K562 (cell line): ENCODE measurements around the gene CCDC106. TPM values are rescaled to one million over a fixed set of nuclear protein-coding genes. Genes with fewer than 3 reads are reported as not detected.

Source experiments
- ADNP ChIP-seq: fragments of 200-800 bp; sonication (Bioruptor generic); IDR thresholded peaks from 2 replicates; pipeline ENCODE4 v1.6.1; 2016; ENCODE audit warnings: missing genetic modification characterization, missing compliant biosample characterization
- BCOR ChIP-seq: fragments of 450-650 bp; IDR thresholded peaks from 2 replicates; pipeline ENCODE4 v1.6.1; 2016
- CXXC5 ChIP-seq: fragments of 250-450 bp; sonication (Bioruptor Pico); IDR thresholded peaks from 2 replicates; pipeline ENCODE4 v1.8.0; 2022; ENCODE audit warnings: inconsistent platforms, mild to moderate bottlenecking, moderate library complexity
- E2F6 ChIP-seq, 2 experiments: IDR thresholded peaks; 2 replicates each; pipeline ENCODE4 v1.6.1; 2011; ENCODE audit warnings: borderline replicate concordance in 1 of 2, control low read depth in 1 of 2, low read depth in 1 of 2, low read length in 1 of 2, mild to moderate bottlenecking in 1 of 2, mixed read lengths in 1 of 2, moderate library complexity in 1 of 2; ENCODE audit not compliant: insufficient read depth in 1 of 2, insufficient read length in 1 of 2, poor library complexity in 1 of 2, severe bottlenecking in 1 of 2; ENCODE audit errors: extremely low read depth in 1 of 2
- EGR1 ChIP-seq: fragments of 450-650 bp; conservative IDR thresholded peaks from 2 replicates; pipeline ENCODE4 v1.6.1; 2017; ENCODE audit warnings: mild to moderate bottlenecking
- FOXM1 ChIP-seq, 2 experiments: fragments of 450-650 bp in 1 of 2; sonication (generic) in 1 of 2; formaldehyde crosslinking in 1 of 2; IDR thresholded peaks; 2 replicates each; pipeline versions ENCODE4 v1.6.1 to v1.9.0; 2017 to 2022; ENCODE audit warnings: low read depth in 2 of 2, mild to moderate bottlenecking in 2 of 2, missing genetic modification reagents in 1 of 2, moderate library complexity in 1 of 2
- GATAD2B ChIP-seq: fragments of 450-650 bp; IDR thresholded peaks from 2 replicates; pipeline ENCODE4 v1.6.1; 2017; ENCODE audit warnings: mild to moderate bottlenecking, borderline replicate concordance
- HDAC2 ChIP-seq: fragments of 450-650 bp; IDR thresholded peaks from 2 replicates; pipeline ENCODE4 v1.6.1; 2016; ENCODE audit warnings: mild to moderate bottlenecking
- L3MBTL2 ChIP-seq: fragments of 450-650 bp; IDR thresholded peaks from 2 replicates; pipeline ENCODE4 v1.6.1; 2016; ENCODE audit warnings: mild to moderate bottlenecking, moderate library complexity
- MTA2 ChIP-seq: fragments of 450-650 bp; IDR thresholded peaks from 2 replicates; pipeline ENCODE4 v1.6.1; 2016; ENCODE audit warnings: low read depth
- MXD1 ChIP-seq: fragments of 250-450 bp; sonication (Bioruptor Pico); IDR thresholded peaks from 2 replicates; pipeline ENCODE4 v1.8.0; 2021; ENCODE audit warnings: borderline replicate concordance, mild to moderate bottlenecking, moderate library complexity; ENCODE audit not compliant: poor library complexity, severe bottlenecking
- NFIC ChIP-seq: fragments of 450-650 bp; IDR thresholded peaks from 2 replicates; pipeline ENCODE4 v1.6.1; 2017; ENCODE audit warnings: mild to moderate bottlenecking, inconsistent platforms
- PHB2 ChIP-seq: fragments of 450-650 bp; IDR thresholded peaks from 2 replicates; pipeline ENCODE4 v1.6.1; 2017; ENCODE audit warnings: low read depth
- RNF2 ChIP-seq: sonication (generic); IDR thresholded peaks from 2 replicates; pipeline ENCODE4 v1.6.1; 2016
- RUNX1 ChIP-seq: sonication (generic); IDR thresholded peaks from 2 replicates; pipeline ENCODE4 v1.6.1; 2016; ENCODE audit warnings: antibody characterized with exemption, low read depth
- SAP30 ChIP-seq: fragments of 200-600 bp; sonication (generic); IDR thresholded peaks from 2 replicates; pipeline ENCODE4 v1.6.1; 2012; ENCODE audit warnings: borderline replicate concordance, low read depth, mild to moderate bottlenecking, moderate library complexity, low read length, control low read depth, inconsistent platforms; ENCODE audit not compliant: insufficient read depth, poor library complexity, severe bottlenecking
- SETDB1 ChIP-seq: IDR thresholded peaks from one replicate; pipeline ENCODE4 v1.6.1; 2012; ENCODE audit warnings: low read length, control low read depth, inconsistent platforms
- SMARCC2 ChIP-seq: fragments of 450-650 bp; IDR thresholded peaks from 2 replicates; pipeline ENCODE4 v1.6.1; 2017; ENCODE audit warnings: antibody characterized with exemption, moderate library complexity, mild to moderate bottlenecking, low read depth
- SMC3 ChIP-seq: conservative IDR thresholded peaks from 2 replicates; pipeline ENCODE4 v1.6.1; 2011; ENCODE audit warnings: low read depth, low read length, improper control_type of control experiment; ENCODE audit not compliant: insufficient read depth
- SP1 ChIP-seq: sonication (generic); formaldehyde crosslinking; IDR thresholded peaks from 2 replicates; pipeline ENCODE4 v1.8.1; 2022; ENCODE audit warnings: mild to moderate bottlenecking, missing genetic modification reagents
- TAF7 ChIP-seq: fragments of 450-650 bp; IDR thresholded peaks from 2 replicates; pipeline ENCODE4 v1.6.1; 2016; ENCODE audit warnings: missing genetic modification characterization, missing compliant biosample characterization
- TCF3 ChIP-seq: sonication (generic); formaldehyde crosslinking; IDR thresholded peaks from 2 replicates; pipeline ENCODE4 v1.4.0; 2020; ENCODE audit warnings: mild to moderate bottlenecking, missing genetic modification reagents
- TRIM24 ChIP-seq, 2 experiments: fragments of 450-650 bp; IDR thresholded peaks; 2 replicates each; pipeline ENCODE4 v1.6.1; 2016
- USF2 ChIP-seq: sonication (generic); formaldehyde crosslinking; IDR thresholded peaks from 2 replicates; pipeline ENCODE4 v1.5.0; 2020; ENCODE audit warnings: missing genetic modification reagents
- ZHX1 ChIP-seq: fragments of 150-350 bp; conservative IDR thresholded peaks from 2 replicates; pipeline ENCODE4 v1.6.1; 2014; ENCODE audit warnings: low read length
- ZNF408 ChIP-seq: fragments of 250-450 bp; sonication (Bioruptor Pico); IDR thresholded peaks from 2 replicates; pipeline ENCODE4 v1.4.0; 2020; ENCODE audit warnings: low read depth, mild to moderate bottlenecking, moderate library complexity
- polyA plus RNA-seq, 8 experiments: library from polyadenylated mRNA; depleted of rRNA in 4 of 8; stranded (reverse) in 5 of 8; unstranded in 3 of 8; fragments of >200 nt; fragmentation: Nextera tagmentation in 2 of 8; fragmentation: Illumina TruSeq in 1 of 8; extraction: Ambion mirVana in 2 of 8; extraction: Trizol in 1 of 8; gene quantifications; 2 replicates each; pipeline versions ENCODE4 v1.2.1 to v1.2.3, GENCODE V29; 2011 to 2014; ENCODE audit warnings: inconsistent platforms in 1 of 8, missing spikeins in 1 of 8
- total RNA-seq, 7 experiments: library from RNA; depleted of rRNA in 6 of 7; stranded (reverse); fragments of >200 nt in 6 of 7; fragmentation: Illumina TruSeq in 2 of 7; extraction: Trizol in 2 of 7; gene quantifications; 2 replicates each; pipeline versions ENCODE4 v1.2.1 to v1.2.3, GENCODE V29; 2011 to 2021; ENCODE audit warnings: low replicate concordance in 1 of 7

Gene CCDC106
- total and polyA plus RNA-seq, 9 of the 15 experiments (the other 6 are each of a cell fraction or from before 2014, with no cell fraction given), result 0.10 to 27.5 (median 15.0) TPM; not detected in 1

- no peak for TF ChIP-seq MXD1 (CRISPR knock-in tag)
- TF ChIP-seq NFIC, result peak; percentile 82
- peak; percentile 72 for TF ChIP-seq FOXM1 (IDR thresholded peaks at IDR 0.05; ENCODE audit: low read depth)
- TF ChIP-seq FOXM1 (CRISPR knock-in tag; IDR thresholded peaks at IDR 0.05; ENCODE audit: low read depth), result no peak
- TF ChIP-seq SETDB1, result no peak
- TF ChIP-seq BCOR, result peak; percentile 92
- no peak for TF ChIP-seq SP1
- TF ChIP-seq TCF3 (CRISPR knock-in tag), result peak; percentile 95
- peak; percentile 63; the same call in 1 of the 2 replicates for TF ChIP-seq GATAD2B
- peak; percentile 99 for TF ChIP-seq HDAC2
- no peak for TF ChIP-seq ZNF408
- no peak for TF ChIP-seq PHB2
- peak; percentile 92 for TF ChIP-seq MTA2
- no peak for TF ChIP-seq TAF7
- 0 out of 2 replicates have a peak, but pooled peaks have one; percentile 45 for TF ChIP-seq RUNX1
- peak; percentile 68 for TF ChIP-seq CXXC5 (CRISPR knock-in tag)
- peak; percentile 89 for TF ChIP-seq L3MBTL2
- TF ChIP-seq ZHX1, result no peak
- TF ChIP-seq EGR1, result peak; percentile 53
- TF ChIP-seq E2F6 (IDR thresholded peaks at IDR 0.05; ENCODE audit: borderline replicate concordance in 1 of 2, extremely low read depth in 1 of 2, insufficient read depth in 1 of 2, insufficient read length in 1 of 2, low read depth in 1 of 2, low read length in 1 of 2, poor library complexity in 1 of 2, severe bottlenecking in 1 of 2), result peak in 1 of 2 experiments; percentile 19
- peak; percentile 71 to 77 for TF ChIP-seq TRIM24 (IDR thresholded peaks at IDR 0.05)
- TF ChIP-seq USF2 (CRISPR knock-in tag), result no peak
- TF ChIP-seq RNF2, result peak; percentile 53; the same call in 1 of the 2 replicates
- no peak for TF ChIP-seq SAP30
- TF ChIP-seq SMARCC2, result peak; percentile 75
- TF ChIP-seq SMC3, result no peak
- TF ChIP-seq ADNP (tag), result no peak
These were observed 54.2 kb downstream of the CCDC106 start (continued) for GRCh38 chr19:55702131-55702627.
